K562 (cell line): ENCODE results near the gene DENND2C. TPM values are rescaled to one million over a fixed set of nuclear protein-coding genes. Genes with fewer than 3 reads are reported as not detected.

Experiments
- ATAC-seq: fragments of 200-7000 bp; cut with Tn5 transposase; 3 replicates; pipeline ENCODE4 v1.9.1; 2020; ENCODE audit warnings: moderate library complexity
- BruUV-seq: library from RNA; stranded (reverse); fragments of 400-500 nt; replicated peaks from 2 replicates; lab custom pipeline; 2021; lab: Mats Ljungman, UMichigan
- CTCF ChIA-PET: fragments of 300-600 bp; formaldehyde crosslinking; extraction: SDS; loops from one replicate; lab custom pipeline; 2021; ENCODE audit warnings: low intra/inter-chr PET ratio; lab: Yijun Ruan, JAX
- POLR2A ChIA-PET: fragments of 300-600, 350-650 bp; sonication (Branson Sonifier 250); formaldehyde crosslinking; extraction: SDS; loops from one replicate; lab custom pipeline; 2021; ENCODE audit warnings: antibody characterized with exemption, inconsistent platforms; lab: Yijun Ruan, JAX
- DNase-seq, 4 experiments: peaks; one replicate each; pipeline versions ENCODE4 v3.0.0 to v3.0.0-alpha.2; 2011 to 2018; ENCODE audit warnings: low spot score in 3 of 4, mixed read lengths in 3 of 4; ENCODE audit errors: extremely low read depth in 1 of 4
- FAIRE-seq: peaks from 2 replicates; lab custom pipeline; 2011; peaks lifted over from hg19 to GRCh38; lab: Jason Lieb, UNC
- H2AFZ ChIP-seq: 2 replicates; pipeline ENCODE4 v1.6.0; 2011; ENCODE audit warnings: low read depth, low read length, control low read depth, inconsistent platforms
- H3K27ac ChIP-seq: fragments of 200-600 bp; 3 replicates; pipeline ENCODE4 v1.8.0; 2011; ENCODE audit warnings: low read depth, mild to moderate bottlenecking, control low read depth, inconsistent platforms, low read length, moderate library complexity, mixed read lengths; ENCODE audit errors: extremely low read depth
- H3K27me3 ChIP-seq, 2 experiments: fragments of 300-600 bp in 1 of 2; 2 replicates in 1 of 2; 3 replicates in 1 of 2; pipeline versions ENCODE4 v1.6.0 to v1.8.0; 2011; ENCODE audit warnings: inconsistent platforms in 2 of 2, low read length in 2 of 2, mild to moderate bottlenecking in 1 of 2, mixed read lengths in 1 of 2, moderate library complexity in 1 of 2; ENCODE audit not compliant: control insufficient read depth in 2 of 2, insufficient read depth in 2 of 2
- H3K36me3 ChIP-seq: fragments of 300-600 bp; 3 replicates; pipeline ENCODE4 v1.8.0; 2011; ENCODE audit warnings: mild to moderate bottlenecking, low read length, inconsistent platforms; ENCODE audit not compliant: control insufficient read depth, insufficient read depth
- H3K4me1 ChIP-seq, 2 experiments: fragments of 200-600 bp in 1 of 2; replicated peaks in 1 of 2; 2 replicates in 1 of 2; 3 replicates in 1 of 2; pipeline versions ENCODE4 v1.5.1 to v1.8.0; 2011; ENCODE audit warnings: inconsistent platforms in 2 of 2, low read length in 2 of 2, mild to moderate bottlenecking in 1 of 2, mixed read lengths in 1 of 2, moderate library complexity in 1 of 2; ENCODE audit not compliant: control insufficient read depth in 2 of 2, insufficient read depth in 2 of 2
- H3K4me2 ChIP-seq: 2 replicates; pipeline ENCODE4 v1.6.1; 2011; ENCODE audit warnings: low read length, control low read depth, inconsistent platforms, mixed read lengths; ENCODE audit not compliant: insufficient read depth
- H3K4me3 ChIP-seq: fragments of 200-600 bp; sonication (generic), shearing (Covaris generic); 2 replicates; pipeline ENCODE4 v1.5.1; 2016; ENCODE audit warnings: control low read depth, inconsistent platforms
- H3K79me2 ChIP-seq: fragments of 200-600 bp; 3 replicates; pipeline ENCODE4 v1.8.0; 2011; ENCODE audit warnings: low read length, inconsistent platforms; ENCODE audit not compliant: control insufficient read depth, insufficient read depth
- H3K9ac ChIP-seq, 2 experiments: 2 replicates each; pipeline versions ENCODE4 v1.6.0 to v1.6.1; 2011; ENCODE audit warnings: low read depth in 2 of 2, low read length in 2 of 2, control low read depth in 1 of 2, inconsistent platforms in 1 of 2, mild to moderate bottlenecking in 1 of 2, mixed read lengths in 1 of 2; ENCODE audit not compliant: insufficient read depth in 1 of 2
- H3K9me1 ChIP-seq: one replicate; pipeline ENCODE4 v1.6.0; 2011; ENCODE audit warnings: inconsistent platforms, mild to moderate bottlenecking, low read length, moderate library complexity; ENCODE audit not compliant: control insufficient read depth, insufficient read depth
- H3K9me3 ChIP-seq: replicated peaks from 2 replicates; pipeline ENCODE4 v1.5.1; 2011; ENCODE audit warnings: low read depth, low read length, inconsistent platforms; ENCODE audit not compliant: control insufficient read depth, insufficient read depth
- H4K20me1 ChIP-seq: replicated peaks from 2 replicates; pipeline ENCODE4 v1.6.1; 2011; ENCODE audit warnings: low read length, inconsistent platforms, mixed read lengths; ENCODE audit not compliant: control insufficient read depth, insufficient read depth
- FOXJ3 ChIP-seq: sonication (generic); formaldehyde crosslinking; IDR thresholded peaks from 2 replicates; pipeline ENCODE4 v1.4.0; 2020; ENCODE audit warnings: mild to moderate bottlenecking, missing genetic modification reagents
- FUS ChIP-seq: fragments of 200-400 bp; formaldehyde crosslinking; optimal IDR thresholded peaks from 2 replicates; pipeline ENCODE3; 2017; ENCODE audit warnings: low read depth, low read length
- KDM2B ChIP-seq: fragments of 250-450 bp; sonication (Bioruptor Pico); IDR thresholded peaks from 2 replicates; pipeline ENCODE4 v1.8.0; 2021; ENCODE audit warnings: mild to moderate bottlenecking, moderate library complexity
- MEF2A ChIP-seq: IDR thresholded peaks from 2 replicates; pipeline ENCODE4 v1.6.1; 2011; ENCODE audit warnings: low read depth, mild to moderate bottlenecking, low read length, moderate library complexity; ENCODE audit not compliant: control insufficient read depth
- MLLT1 ChIP-seq, 2 experiments: fragments of 450-650 bp; IDR thresholded peaks; 2 replicates each; pipeline ENCODE4 v1.6.1; 2016
- NCOR1 ChIP-seq: fragments of 450-650 bp; IDR thresholded peaks from 2 replicates; pipeline ENCODE4 v1.6.1; 2016; ENCODE audit warnings: mild to moderate bottlenecking, moderate library complexity
- NR2C1 ChIP-seq, 2 experiments: fragments of 450-650 bp; IDR thresholded peaks; 2 replicates each; pipeline ENCODE4 v1.6.1; 2017; ENCODE audit warnings: mild to moderate bottlenecking in 2 of 2, antibody characterized with exemption in 1 of 2, inconsistent platforms in 1 of 2, missing compliant biosample characterization in 1 of 2, missing genetic modification characterization in 1 of 2
- POLR2H ChIP-seq: IDR thresholded peaks from 2 replicates; pipeline ENCODE4 v1.6.1; 2016; ENCODE audit warnings: missing genetic modification characterization, low read depth, mild to moderate bottlenecking, control low read depth, missing compliant biosample characterization, moderate library complexity
- RBBP5 ChIP-seq: fragments of 200-600 bp; sonication (generic); IDR thresholded peaks from 2 replicates; pipeline ENCODE4 v1.6.1; 2012; ENCODE audit warnings: borderline replicate concordance, mild to moderate bottlenecking, low read length, control low read depth, inconsistent platforms; ENCODE audit not compliant: insufficient read depth, poor library complexity, severe bottlenecking
- RBM14 ChIP-seq: fragments of 200-400 bp; formaldehyde crosslinking; IDR thresholded peaks from 2 replicates; pipeline ENCODE4 v1.6.1; 2018; ENCODE audit warnings: low read depth, mild to moderate bottlenecking, low read length, moderate library complexity, borderline replicate concordance; ENCODE audit not compliant: insufficient read depth
- ZFP1 ChIP-seq: fragments of 450-650 bp; formaldehyde crosslinking; IDR thresholded peaks from 2 replicates; pipeline ENCODE4 v1.4.0; 2020; ENCODE audit warnings: mild to moderate bottlenecking, mixed read lengths
- ZNF232 ChIP-seq: sonication (generic); formaldehyde crosslinking; IDR thresholded peaks from 2 replicates; pipeline ENCODE4 v1.8.0; 2022; ENCODE audit warnings: mild to moderate bottlenecking, missing genetic modification reagents
- ZNF445 ChIP-seq: fragments of 250-450 bp; sonication (Bioruptor Pico); IDR thresholded peaks from 2 replicates; pipeline ENCODE4 v1.4.0; 2020; ENCODE audit warnings: low read depth, mild to moderate bottlenecking, moderate library complexity
- ZNF586 ChIP-seq: fragments of 450-650 bp; formaldehyde crosslinking; conservative IDR thresholded peaks from 2 replicates; pipeline ENCODE4 v1.4.0; 2020; ENCODE audit warnings: mild to moderate bottlenecking, moderate library complexity
- WGBS: fragments of 100-300 bp; shearing (Covaris generic); methylation state at CpG from one replicate; pipeline ENCODE4 v1.1.6; 2016; ENCODE audit warnings: low coverage, mixed read lengths; ENCODE audit not compliant: insufficient coverage; ENCODE audit errors: missing lambda C conversion rate; 5-methylcytosine and 5-hydroxymethylcytosine counted together
- in situ Hi-C: fragments of 300-500 bp; cut with MboI; formaldehyde crosslinking; loops from 4 replicates; pipeline ENCODE4 v1.15.0; 2018; ENCODE audit warnings: inconsistent platforms, mixed read lengths
- intact Hi-C: fragments of 100-400 bp; cut with micrococcal nuclease; formaldehyde crosslinking; loops from 2 replicates; pipeline ENCODE4 v1.14.2; 2022
- polyA plus RNA-seq, 8 experiments: library from polyadenylated mRNA; depleted of rRNA in 4 of 8; stranded (reverse) in 5 of 8; unstranded in 3 of 8; fragments of >200 nt; fragmentation: Nextera tagmentation in 2 of 8; fragmentation: Illumina TruSeq in 1 of 8; extraction: Ambion mirVana in 2 of 8; extraction: Trizol in 1 of 8; gene quantifications; 2 replicates each; pipeline versions ENCODE4 v1.2.1 to v1.2.3, GENCODE V29; 2011 to 2014; ENCODE audit warnings: inconsistent platforms in 1 of 8, missing spikeins in 1 of 8
- total RNA-seq, 7 experiments: library from RNA; depleted of rRNA in 6 of 7; stranded (reverse); fragments of >200 nt in 6 of 7; fragmentation: Illumina TruSeq in 2 of 7; extraction: Trizol in 2 of 7; gene quantifications; 2 replicates each; pipeline versions ENCODE4 v1.2.1 to v1.2.3, GENCODE V29; 2011 to 2021; ENCODE audit warnings: low replicate concordance in 1 of 7
- TF ChIP-seq, protein P1 (sequence below): fragments of 450-650 bp; formaldehyde crosslinking; IDR thresholded peaks from 2 replicates; pipeline ENCODE4 v1.4.0; 2022; ENCODE audit warnings: missing genetic modification characterization

DENND2C gene
- total and polyA plus RNA-seq, 9 of the 15 experiments (the other 6 are each of a cell fraction or from before 2014, with no cell fraction given), result 0.03 to 0.25 (median 0.14) TPM

- Histone ChIP-seq H3K27ac (no peak overlapping the region), H3K36me3 (no peaks in the 10 kb centered on the region), H3K9me3 (peaks cover 2% of the 10 kb centered on the region; the same call in 1 of the 2 replicates), H2AFZ (no peak overlapping the region), H3K27me3 (0 out of 5 replicates have a peak, but pooled peaks cover 3 to 4% of the 10 kb centered on the region in 2 experiments), H3K79me2 (no peaks in the 10 kb centered on the region), H3K4me3 (no peak overlapping the region), H3K9ac (no peak overlapping the region), H3K4me1 (peaks cover 3 to 4% of the 10 kb centered on the region in 2 experiments; a peak in 1 of 5 replicates), H3K4me2 (no peak overlapping the region), H3K9me1 (no peaks in the 10 kb centered on the region), H4K20me1 (no peaks in the 10 kb centered on the region)
- intact Hi-C loops, result no loop called here
- FAIRE-seq (no peak), DNase-seq (no peak), ATAC-seq (no peak)
- in situ Hi-C loops, result no loop called here
- POLR2A ChIA-PET, result interaction anchor here (1.0 kb wide), 2 partner anchors 15 to 18 kb away, joined by 3 to 4 read pairs; no protein-coding TSS in a partner anchor
- no TSS peak for BruUV-seq
- CTCF ChIA-PET, result no interaction called here
- TF ChIP-seq NCOR1 (no peak), ZFP1 (CRISPR knock-in tag) (no peak), MEF2A (no peak), RBBP5 (no peak), MLLT1 (IDR thresholded peaks at IDR 0.05) (no peak), ZNF232 (CRISPR knock-in tag) (no peak), NR2C1 (IDR thresholded peaks at IDR 0.05) (no peak), NR2C1 (tag; IDR thresholded peaks at IDR 0.05) (no peak), ZNF586 (no peak), FOXJ3 (CRISPR knock-in tag) (no peak), ZNF445 (CRISPR knock-in tag) (no peak), RBM14 (no peak), POLR2H (tag) (no peak), FUS (no peak), KDM2B (no peak)
- TF ChIP-seq, protein P1, sequence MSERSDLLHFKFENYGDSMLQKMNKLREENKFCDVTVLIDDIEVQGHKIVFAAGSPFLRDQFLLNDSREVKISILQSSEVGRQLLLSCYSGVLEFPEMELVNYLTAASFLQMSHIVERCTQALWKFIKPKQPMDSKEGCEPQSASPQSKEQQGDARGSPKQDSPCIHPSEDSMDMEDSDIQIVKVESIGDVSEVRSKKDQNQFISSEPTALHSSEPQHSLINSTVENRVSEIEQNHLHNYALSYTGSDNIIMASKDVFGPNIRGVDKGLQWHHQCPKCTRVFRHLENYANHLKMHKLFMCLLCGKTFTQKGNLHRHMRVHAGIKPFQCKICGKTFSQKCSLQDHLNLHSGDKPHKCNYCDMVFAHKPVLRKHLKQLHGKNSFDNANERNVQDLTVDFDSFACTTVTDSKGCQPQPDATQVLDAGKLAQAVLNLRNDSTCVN (CRISPR knock-in tag), result no peak
- WGBS, result 65% methylated on average over 5 of the region's 5 CpGs
Observed at GRCh38 chr1:114586513-114587047, 83.3 kb downstream of the DENND2C start.
